ENCODE measurements around the gene SRBD1.

DNA sequence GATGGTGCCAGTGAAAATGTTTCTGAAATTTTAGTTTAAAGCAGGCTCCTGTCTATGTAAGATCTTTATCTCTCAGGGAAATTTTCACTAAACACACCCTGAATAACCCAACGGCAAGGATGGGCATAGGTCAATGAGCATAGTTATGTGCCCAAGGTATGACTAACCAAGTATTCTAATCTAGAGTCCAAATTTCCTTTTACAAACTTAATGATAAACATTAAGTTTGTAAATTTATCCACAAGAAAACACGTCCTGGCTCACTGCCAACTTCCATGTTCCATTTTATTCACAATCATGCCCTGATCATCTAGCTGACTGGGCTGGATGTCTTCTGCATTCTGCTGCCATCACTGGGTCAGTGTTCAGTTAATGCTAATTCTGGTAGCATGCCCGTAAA, 151.2 kb downstream of the SRBD1 start:
- TF ChIP-seq, protein P1, sequence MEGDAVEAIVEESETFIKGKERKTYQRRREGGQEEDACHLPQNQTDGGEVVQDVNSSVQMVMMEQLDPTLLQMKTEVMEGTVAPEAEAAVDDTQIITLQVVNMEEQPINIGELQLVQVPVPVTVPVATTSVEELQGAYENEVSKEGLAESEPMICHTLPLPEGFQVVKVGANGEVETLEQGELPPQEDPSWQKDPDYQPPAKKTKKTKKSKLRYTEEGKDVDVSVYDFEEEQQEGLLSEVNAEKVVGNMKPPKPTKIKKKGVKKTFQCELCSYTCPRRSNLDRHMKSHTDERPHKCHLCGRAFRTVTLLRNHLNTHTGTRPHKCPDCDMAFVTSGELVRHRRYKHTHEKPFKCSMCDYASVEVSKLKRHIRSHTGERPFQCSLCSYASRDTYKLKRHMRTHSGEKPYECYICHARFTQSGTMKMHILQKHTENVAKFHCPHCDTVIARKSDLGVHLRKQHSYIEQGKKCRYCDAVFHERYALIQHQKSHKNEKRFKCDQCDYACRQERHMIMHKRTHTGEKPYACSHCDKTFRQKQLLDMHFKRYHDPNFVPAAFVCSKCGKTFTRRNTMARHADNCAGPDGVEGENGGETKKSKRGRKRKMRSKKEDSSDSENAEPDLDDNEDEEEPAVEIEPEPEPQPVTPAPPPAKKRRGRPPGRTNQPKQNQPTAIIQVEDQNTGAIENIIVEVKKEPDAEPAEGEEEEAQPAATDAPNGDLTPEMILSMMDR (IDR thresholded peaks at IDR 0.05), result no peak
- no peak for TF ChIP-seq ZFX (IDR thresholded peaks at IDR 0.05; ENCODE audit: borderline replicate concordance)

All from 22Rv1 (cell line).